Hepatocyte (in vitro differentiated cells): ENCODE measurements around the gene GNL3. TPM values are rescaled to one million over a fixed set of nuclear protein-coding genes. Genes with fewer than 3 reads are reported as not detected.

Source experiments
- DNase-seq: peaks from one replicate; pipeline ENCODE4 v3.0.0-alpha.2; 2016; ENCODE audit warnings: low spot score
- H2AFZ ChIP-seq: fragments of 200-600 bp; sonication (generic); 2 replicates; pipeline ENCODE4 v1.6.0; 2016; ENCODE audit warnings: antibody characterized with exemption, mild to moderate bottlenecking
- H3K27ac ChIP-seq: fragments of 200-600 bp; sonication (generic); 2 replicates; pipeline ENCODE4 v1.5.1; 2016; ENCODE audit warnings: mild to moderate bottlenecking
- H3K27me3 ChIP-seq: fragments of 200-600 bp; sonication (generic); 2 replicates; pipeline ENCODE4 v1.6.1; 2016
- H3K36me3 ChIP-seq: fragments of 200-600 bp; sonication (generic); replicated peaks from 2 replicates; pipeline ENCODE4 v1.5.1; 2016; ENCODE audit warnings: low read depth; ENCODE audit not compliant: insufficient read depth
- H3K4me1 ChIP-seq: fragments of 200-600 bp; sonication (generic); 2 replicates; pipeline ENCODE4 v1.5.1; 2016; ENCODE audit warnings: mild to moderate bottlenecking, moderate library complexity; ENCODE audit not compliant: insufficient read depth
- H3K4me2 ChIP-seq: fragments of 200-600 bp; sonication (generic); 2 replicates; pipeline ENCODE4 v1.6.0; 2016
- H3K4me3 ChIP-seq: fragments of 200-600 bp; sonication (generic); 2 replicates; pipeline ENCODE4 v1.5.1; 2016; ENCODE audit warnings: mild to moderate bottlenecking
- H3K79me2 ChIP-seq: fragments of 200-600 bp; sonication (generic); 2 replicates; pipeline ENCODE4 v1.6.0; 2017; ENCODE audit warnings: mild to moderate bottlenecking
- H3K9me2 ChIP-seq: fragments of 200-600 bp; sonication (generic); replicated peaks from 2 replicates; pipeline ENCODE4 v1.6.0; 2017; ENCODE audit warnings: mild to moderate bottlenecking; ENCODE audit not compliant: insufficient read depth
- H3K9me3 ChIP-seq: fragments of 200-600 bp; sonication (generic); 2 replicates; pipeline ENCODE4 v1.5.1; 2016; ENCODE audit warnings: low read depth, mild to moderate bottlenecking
- H4K20me1 ChIP-seq: fragments of 200-600 bp; sonication (generic); 2 replicates; pipeline ENCODE4 v1.6.0; 2016; ENCODE audit warnings: mild to moderate bottlenecking; ENCODE audit not compliant: insufficient read depth, poor library complexity, severe bottlenecking
- EZH2 ChIP-seq: fragments of 200-600 bp; sonication (generic); IDR thresholded peaks from 2 replicates; pipeline ENCODE4 v1.6.1; 2016; ENCODE audit warnings: antibody characterized with exemption, mild to moderate bottlenecking, borderline replicate concordance
- EZH2phosphoT487 ChIP-seq: fragments of 200-600 bp; sonication (generic); IDR thresholded peaks from one replicate; pipeline ENCODE4 v1.6.1; 2018; ENCODE audit warnings: antibody characterized with exemption, mild to moderate bottlenecking, low read depth, moderate library complexity; ENCODE audit not compliant: unreplicated experiment, severe bottlenecking
- WGBS: methylation state at CpG from one replicate; pipeline ENCODE4 v1.1.6; 2016; ENCODE audit warnings: low lambda C conversion rate; ENCODE audit errors: missing lambda C conversion rate; 5-methylcytosine and 5-hydroxymethylcytosine counted together
- polyA plus RNA-seq: library from polyadenylated mRNA; unstranded; fragments of >200 nt; fragmentation: Nextera tagmentation; extraction: Ambion mirVana; gene quantifications from 2 replicates; pipeline ENCODE4 v1.2.1, GENCODE V29; 2016
- total RNA-seq: library from RNA; depleted of rRNA; stranded (reverse); fragments of >200 nt; gene quantifications from 2 replicates; pipeline ENCODE4 v1.2.3, GENCODE V29; 2014
- TF ChIP-seq, protein P1 (sequence below): fragments of 200-600 bp; sonication (generic); IDR thresholded peaks from 2 replicates; pipeline ENCODE4 v1.5.1; 2016; ENCODE audit warnings: antibody characterized with exemption, mild to moderate bottlenecking; ENCODE audit not compliant: poor library complexity

Gene GNL3
- total and polyA plus RNA-seq, 2 experiments from 2014 or later = 82.6 to 84.8 TPM

GRCh38 chr3:52678265-52679198 lies 7.3 kb upstream of the GNL3 start:
- Histone ChIP-seq H3K9me2 (no peaks in the 10 kb centered on the region), H3K79me2 (peaks cover 83% of the 10 kb centered on the region), H3K36me3 (no peaks in the 10 kb centered on the region), H2AFZ (no peak overlapping the region), H4K20me1 (peaks cover 5% of the 10 kb centered on the region), H3K4me1 (peaks cover 9% of the 10 kb centered on the region), H3K4me3 (no peak overlapping the region), H3K4me2 (no peak overlapping the region), H3K27ac (no peak overlapping the region), H3K9me3 (no peaks in the 10 kb centered on the region), H3K27me3 (no peaks in the 10 kb centered on the region)
- WGBS = 99% methylated on average over 6 of the region's 6 CpGs
- TF ChIP-seq, protein P1, sequence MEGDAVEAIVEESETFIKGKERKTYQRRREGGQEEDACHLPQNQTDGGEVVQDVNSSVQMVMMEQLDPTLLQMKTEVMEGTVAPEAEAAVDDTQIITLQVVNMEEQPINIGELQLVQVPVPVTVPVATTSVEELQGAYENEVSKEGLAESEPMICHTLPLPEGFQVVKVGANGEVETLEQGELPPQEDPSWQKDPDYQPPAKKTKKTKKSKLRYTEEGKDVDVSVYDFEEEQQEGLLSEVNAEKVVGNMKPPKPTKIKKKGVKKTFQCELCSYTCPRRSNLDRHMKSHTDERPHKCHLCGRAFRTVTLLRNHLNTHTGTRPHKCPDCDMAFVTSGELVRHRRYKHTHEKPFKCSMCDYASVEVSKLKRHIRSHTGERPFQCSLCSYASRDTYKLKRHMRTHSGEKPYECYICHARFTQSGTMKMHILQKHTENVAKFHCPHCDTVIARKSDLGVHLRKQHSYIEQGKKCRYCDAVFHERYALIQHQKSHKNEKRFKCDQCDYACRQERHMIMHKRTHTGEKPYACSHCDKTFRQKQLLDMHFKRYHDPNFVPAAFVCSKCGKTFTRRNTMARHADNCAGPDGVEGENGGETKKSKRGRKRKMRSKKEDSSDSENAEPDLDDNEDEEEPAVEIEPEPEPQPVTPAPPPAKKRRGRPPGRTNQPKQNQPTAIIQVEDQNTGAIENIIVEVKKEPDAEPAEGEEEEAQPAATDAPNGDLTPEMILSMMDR = no peak
- TF ChIP-seq EZH2phosphoT487 (no peak), EZH2 (no peak)
- no peak for DNase-seq

DNA sequence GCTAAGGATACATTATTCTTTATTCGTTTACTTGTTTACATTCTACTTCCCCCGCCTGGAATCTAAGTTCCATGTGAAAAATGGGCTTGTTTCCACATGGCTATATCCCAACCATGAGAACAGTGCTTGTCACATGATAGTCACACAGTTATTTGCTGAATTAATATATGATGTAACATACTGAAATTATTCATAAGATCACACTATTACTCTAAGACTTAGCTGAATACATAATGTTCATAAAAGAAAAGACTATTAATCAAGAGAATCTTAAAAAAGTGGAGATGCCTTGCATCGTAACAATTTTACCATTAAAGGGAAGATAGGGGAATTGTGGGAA lies 6.7 kb upstream of the GNL3 start:
- Histone ChIP-seq H3K9me3 (no peaks in the 10 kb centered on the region), H2AFZ (no peak overlapping the region), H3K79me2 (peaks cover 85% of the 10 kb centered on the region), H3K9me2 (no peaks in the 10 kb centered on the region), H3K4me2 (no peak overlapping the region), H3K36me3 (no peaks in the 10 kb centered on the region), H4K20me1 (peaks cover 5% of the 10 kb centered on the region), H3K27ac (no peak overlapping the region), H3K4me3 (no peak overlapping the region), H3K4me1 (peaks cover 15% of the 10 kb centered on the region), H3K27me3 (no peaks in the 10 kb centered on the region)
- no peak for TF ChIP-seq EZH2phosphoT487
- no peak for TF ChIP-seq EZH2
- 95% methylated on average over 3 of the region's 3 CpGs for WGBS
- no peak for DNase-seq

DNA sequence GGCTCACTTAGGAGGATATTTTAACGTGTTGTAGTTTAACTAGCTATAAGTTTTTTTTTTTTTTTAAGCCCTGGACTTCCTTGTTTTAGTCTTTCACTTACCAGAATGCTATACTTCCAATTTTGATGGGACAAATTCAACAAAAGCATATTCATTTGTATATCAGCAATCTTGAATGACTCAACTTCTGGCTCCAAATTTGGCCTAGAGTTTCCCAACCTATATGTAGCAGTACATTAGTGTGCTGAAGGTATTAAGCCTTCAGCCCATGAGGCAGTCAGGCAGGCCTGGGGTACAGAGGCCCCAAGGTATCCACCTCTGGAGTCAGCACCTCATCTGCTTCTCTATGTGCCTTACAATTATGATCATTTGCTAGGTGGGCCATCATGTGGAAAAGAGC lies 6.0 kb upstream of the GNL3 start:
- no peak overlapping the region for H3K4me3 ChIP-seq
- peaks cover 5% of the 10 kb centered on the region for H4K20me1 ChIP-seq
- H3K4me1 ChIP-seq = peaks cover 20% of the 10 kb centered on the region
- DNase-seq = no peak
- H3K27me3 ChIP-seq = no peaks in the 10 kb centered on the region
- no peak overlapping the region for H2AFZ ChIP-seq
- no peaks in the 10 kb centered on the region for H3K9me2 ChIP-seq
- no peak overlapping the region for H3K4me2 ChIP-seq
- 91% methylated on average over 1 of the region's 1 CpG for WGBS
- TF ChIP-seq EZH2 = no peak
- TF ChIP-seq, protein P1 = no peak
- no peak for TF ChIP-seq EZH2phosphoT487
- no peaks in the 10 kb centered on the region for H3K36me3 ChIP-seq
- no peak overlapping the region for H3K27ac ChIP-seq
- H3K9me3 ChIP-seq = no peaks in the 10 kb centered on the region
- H3K79me2 ChIP-seq = peaks cover 88% of the 10 kb centered on the region

GRCh38 chr3:52681596-52681995 lies 4.2 kb upstream of the GNL3 start:
- Histone ChIP-seq H3K36me3 (no peaks in the 10 kb centered on the region), H3K4me3 (no peak overlapping the region), H3K27me3 (no peaks in the 10 kb centered on the region), H4K20me1 (peaks cover 5% of the 10 kb centered on the region), H3K4me2 (peak overlapping the region; percentile 10), H2AFZ (no peak overlapping the region), H3K27ac (peak overlapping the region; percentile 66), H3K9me2 (no peaks in the 10 kb centered on the region), H3K79me2 (peaks cover 89% of the 10 kb centered on the region), H3K9me3 (no peaks in the 10 kb centered on the region), H3K4me1 (peaks cover 20% of the 10 kb centered on the region)
- WGBS = 90% methylated on average over 3 of the region's 3 CpGs
- DNase-seq = no peak
- TF ChIP-seq EZH2phosphoT487 (no peak), EZH2 (no peak)
